ENCODE results near the gene GAPDHS. TPM values are rescaled to one million over a fixed set of nuclear protein-coding genes. Genes with fewer than 3 reads are reported as not detected.

Gene GAPDHS
- total and polyA plus RNA-seq, 2 of the 13 experiments (the other 11 are each of a cell fraction or from before 2014, with no cell fraction given), result not detected

DNA sequence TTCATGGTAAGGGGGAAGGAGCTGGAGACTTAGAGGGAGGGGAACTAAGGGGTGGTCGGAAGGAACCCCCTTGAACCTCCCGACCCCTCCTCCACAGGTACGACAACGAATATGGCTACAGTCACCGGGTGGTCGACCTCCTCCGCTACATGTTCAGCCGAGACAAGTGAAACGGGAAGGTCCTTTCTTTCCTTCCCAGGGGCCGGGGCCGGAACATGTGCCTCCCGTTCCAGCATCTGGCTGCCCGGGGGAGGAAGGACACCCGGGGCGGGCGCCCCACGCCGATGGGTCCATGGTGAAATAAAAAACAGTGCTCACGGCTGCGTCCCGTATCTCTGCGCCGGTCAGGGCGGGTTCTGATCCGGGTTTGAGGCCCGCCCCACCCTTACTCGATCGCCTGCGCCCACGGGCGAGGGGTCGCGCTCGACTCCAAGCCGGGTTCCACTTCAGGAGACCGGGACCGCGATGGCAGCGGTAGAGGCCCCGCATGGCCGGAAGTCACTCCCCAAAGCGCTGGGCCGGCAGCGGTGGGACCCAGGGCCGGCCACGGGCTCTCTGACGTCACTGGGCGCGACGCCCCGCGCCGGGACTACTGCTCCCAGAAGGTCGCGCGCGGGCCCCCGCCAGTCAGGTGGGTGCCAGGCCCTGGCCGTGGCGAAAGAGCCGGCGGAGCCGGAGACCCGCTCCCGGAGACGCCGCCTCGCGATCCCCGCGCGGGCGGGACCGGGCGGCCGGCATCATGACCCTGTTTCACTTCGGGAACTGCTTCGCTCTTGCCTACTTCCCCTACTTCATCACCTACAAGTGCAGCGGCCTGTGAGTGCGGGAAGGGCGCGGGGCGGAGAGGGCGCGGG, 12.0 kb downstream of the GAPDHS start, which contains the start of gene TMEM147 (continued):
- TF ChIP-seq TAF15 (IDR thresholded peaks at IDR 0.05; ENCODE audit: low read depth, low read length, poor library complexity, severe bottlenecking) (peak; percentile 57), FOXA3 (CRISPR knock-in tag; IDR thresholded peaks at IDR 0.05) (peak; percentile 37; the same call in 1 of the 2 replicates), KLF12 (CRISPR knock-in tag; IDR thresholded peaks at IDR 0.05; ENCODE audit: borderline replicate concordance) (peak; percentile 66; the same call in 1 of the 2 replicates), NCOR1 (IDR thresholded peaks at IDR 0.05; ENCODE audit: borderline replicate concordance, low read length) (no peak), ARID2 (CRISPR knock-in tag; IDR thresholded peaks at IDR 0.05; ENCODE audit: borderline replicate concordance) (0 out of 2 replicates have a peak, but pooled peaks have one; percentile 82), XBP1 (CRISPR knock-in tag; IDR thresholded peaks at IDR 0.05) (no peak), RELA (CRISPR knock-in tag; IDR thresholded peaks at IDR 0.05) (peak; percentile 34; the same call in 1 of the 2 replicates), LCORL (IDR thresholded peaks at IDR 0.05) (no peak), LCORL (CRISPR knock-in tag; IDR thresholded peaks at IDR 0.05) (peak; percentile 71), ZNF883 (CRISPR knock-in tag; IDR thresholded peaks at IDR 0.05; ENCODE audit: not compliant biosample characterization) (peak; percentile 6), ZNF326 (CRISPR knock-in tag; IDR thresholded peaks at IDR 0.05; ENCODE audit: borderline replicate concordance) (no peak), MYC (CRISPR knock-in tag; IDR thresholded peaks at IDR 0.05; ENCODE audit: borderline replicate concordance) (peak; percentile 89), IRF1 (CRISPR knock-in tag; IDR thresholded peaks at IDR 0.05; ENCODE audit: low read depth) (no peak)
- TF ChIP-seq, protein P1, sequence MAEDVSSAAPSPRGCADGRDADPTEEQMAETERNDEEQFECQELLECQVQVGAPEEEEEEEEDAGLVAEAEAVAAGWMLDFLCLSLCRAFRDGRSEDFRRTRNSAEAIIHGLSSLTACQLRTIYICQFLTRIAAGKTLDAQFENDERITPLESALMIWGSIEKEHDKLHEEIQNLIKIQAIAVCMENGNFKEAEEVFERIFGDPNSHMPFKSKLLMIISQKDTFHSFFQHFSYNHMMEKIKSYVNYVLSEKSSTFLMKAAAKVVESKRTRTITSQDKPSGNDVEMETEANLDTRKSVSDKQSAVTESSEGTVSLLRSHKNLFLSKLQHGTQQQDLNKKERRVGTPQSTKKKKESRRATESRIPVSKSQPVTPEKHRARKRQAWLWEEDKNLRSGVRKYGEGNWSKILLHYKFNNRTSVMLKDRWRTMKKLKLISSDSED (CRISPR knock-in tag; IDR thresholded peaks at IDR 0.05), result no peak
- TF ChIP-seq, protein P2, sequence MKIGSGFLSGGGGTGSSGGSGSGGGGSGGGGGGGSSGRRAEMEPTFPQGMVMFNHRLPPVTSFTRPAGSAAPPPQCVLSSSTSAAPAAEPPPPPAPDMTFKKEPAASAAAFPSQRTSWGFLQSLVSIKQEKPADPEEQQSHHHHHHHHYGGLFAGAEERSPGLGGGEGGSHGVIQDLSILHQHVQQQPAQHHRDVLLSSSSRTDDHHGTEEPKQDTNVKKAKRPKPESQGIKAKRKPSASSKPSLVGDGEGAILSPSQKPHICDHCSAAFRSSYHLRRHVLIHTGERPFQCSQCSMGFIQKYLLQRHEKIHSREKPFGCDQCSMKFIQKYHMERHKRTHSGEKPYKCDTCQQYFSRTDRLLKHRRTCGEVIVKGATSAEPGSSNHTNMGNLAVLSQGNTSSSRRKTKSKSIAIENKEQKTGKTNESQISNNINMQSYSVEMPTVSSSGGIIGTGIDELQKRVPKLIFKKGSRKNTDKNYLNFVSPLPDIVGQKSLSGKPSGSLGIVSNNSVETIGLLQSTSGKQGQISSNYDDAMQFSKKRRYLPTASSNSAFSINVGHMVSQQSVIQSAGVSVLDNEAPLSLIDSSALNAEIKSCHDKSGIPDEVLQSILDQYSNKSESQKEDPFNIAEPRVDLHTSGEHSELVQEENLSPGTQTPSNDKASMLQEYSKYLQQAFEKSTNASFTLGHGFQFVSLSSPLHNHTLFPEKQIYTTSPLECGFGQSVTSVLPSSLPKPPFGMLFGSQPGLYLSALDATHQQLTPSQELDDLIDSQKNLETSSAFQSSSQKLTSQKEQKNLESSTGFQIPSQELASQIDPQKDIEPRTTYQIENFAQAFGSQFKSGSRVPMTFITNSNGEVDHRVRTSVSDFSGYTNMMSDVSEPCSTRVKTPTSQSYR (CRISPR knock-in tag; IDR thresholded peaks at IDR 0.05; ENCODE audit: borderline replicate concordance), result 0 out of 2 replicates have a peak, but pooled peaks have one; percentile 6
- TF ChIP-seq, protein P3, sequence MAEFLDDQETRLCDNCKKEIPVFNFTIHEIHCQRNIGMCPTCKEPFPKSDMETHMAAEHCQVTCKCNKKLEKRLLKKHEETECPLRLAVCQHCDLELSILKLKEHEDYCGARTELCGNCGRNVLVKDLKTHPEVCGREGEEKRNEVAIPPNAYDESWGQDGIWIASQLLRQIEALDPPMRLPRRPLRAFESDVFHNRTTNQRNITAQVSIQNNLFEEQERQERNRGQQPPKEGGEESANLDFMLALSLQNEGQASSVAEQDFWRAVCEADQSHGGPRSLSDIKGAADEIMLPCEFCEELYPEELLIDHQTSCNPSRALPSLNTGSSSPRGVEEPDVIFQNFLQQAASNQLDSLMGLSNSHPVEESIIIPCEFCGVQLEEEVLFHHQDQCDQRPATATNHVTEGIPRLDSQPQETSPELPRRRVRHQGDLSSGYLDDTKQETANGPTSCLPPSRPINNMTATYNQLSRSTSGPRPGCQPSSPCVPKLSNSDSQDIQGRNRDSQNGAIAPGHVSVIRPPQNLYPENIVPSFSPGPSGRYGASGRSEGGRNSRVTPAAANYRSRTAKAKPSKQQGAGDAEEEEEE (CRISPR knock-in tag; IDR thresholded peaks at IDR 0.05; ENCODE audit: borderline replicate concordance), result no peak
